ENCODE measurements around the gene PINLYP. TPM values are rescaled to one million over a fixed set of nuclear protein-coding genes. Genes with fewer than 3 reads are reported as not detected.
"Not testable (repeated sequence)": the region's sequence is repeated elsewhere in the genome, so short reads cannot be mapped to it uniquely, and the experiment has no call there.

PINLYP gene
- total RNA-seq, 1 donor, result 0.72 TPM

DNA sequence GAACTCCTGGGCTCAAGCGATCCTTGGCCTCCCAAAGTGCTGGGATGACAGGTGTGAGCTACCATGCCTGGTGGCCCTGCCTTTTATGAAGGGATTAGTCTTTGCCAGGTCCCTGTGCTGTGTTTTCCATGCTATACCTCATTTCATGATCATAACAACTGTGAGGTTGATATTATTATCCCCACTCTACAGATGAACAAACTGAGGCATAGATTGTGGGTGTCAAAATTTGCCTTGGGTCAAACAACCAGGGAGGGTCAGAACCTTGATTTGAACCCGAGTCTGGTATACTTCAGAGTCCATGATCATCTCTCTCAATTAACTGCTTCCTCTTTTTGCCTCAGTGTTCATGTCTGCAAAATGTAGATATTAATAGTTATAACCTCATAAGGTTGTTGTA lies 6.9 kb downstream of the PINLYP start:
- Histone ChIP-seq H3K27ac (ENCODE audit: low read depth, low read length) (no peak overlapping the region), H3K4me1 (ENCODE audit: insufficient read depth, low read length) (no peaks in the 10 kb centered on the region), H3K9me3 (ENCODE audit: low read depth, low read length) (no peaks in the 10 kb centered on the region), H3K79me2 (ENCODE audit: insufficient read depth, low read length) (peaks cover 9% of the 10 kb centered on the region), H3K4me2 (ENCODE audit: insufficient read depth, low read length) (no peak overlapping the region), H3K4me3 (ENCODE audit: insufficient read depth, low read length) (no peak overlapping the region), H3K36me3 (ENCODE audit: insufficient read depth, low read length) (peaks cover 5% of the 10 kb centered on the region), H2AFZ (ENCODE audit: low read length) (no peak overlapping the region), H4K20me1 (ENCODE audit: insufficient read depth, low read length) (peaks cover 3% of the 10 kb centered on the region), H3K27me3 (ENCODE audit: insufficient read depth, low read length) (no peaks in the 10 kb centered on the region)
- DNase-seq (ENCODE audit: insufficient read length, low spot score, missing footprints), result no peak
- TF ChIP-seq, protein P1, sequence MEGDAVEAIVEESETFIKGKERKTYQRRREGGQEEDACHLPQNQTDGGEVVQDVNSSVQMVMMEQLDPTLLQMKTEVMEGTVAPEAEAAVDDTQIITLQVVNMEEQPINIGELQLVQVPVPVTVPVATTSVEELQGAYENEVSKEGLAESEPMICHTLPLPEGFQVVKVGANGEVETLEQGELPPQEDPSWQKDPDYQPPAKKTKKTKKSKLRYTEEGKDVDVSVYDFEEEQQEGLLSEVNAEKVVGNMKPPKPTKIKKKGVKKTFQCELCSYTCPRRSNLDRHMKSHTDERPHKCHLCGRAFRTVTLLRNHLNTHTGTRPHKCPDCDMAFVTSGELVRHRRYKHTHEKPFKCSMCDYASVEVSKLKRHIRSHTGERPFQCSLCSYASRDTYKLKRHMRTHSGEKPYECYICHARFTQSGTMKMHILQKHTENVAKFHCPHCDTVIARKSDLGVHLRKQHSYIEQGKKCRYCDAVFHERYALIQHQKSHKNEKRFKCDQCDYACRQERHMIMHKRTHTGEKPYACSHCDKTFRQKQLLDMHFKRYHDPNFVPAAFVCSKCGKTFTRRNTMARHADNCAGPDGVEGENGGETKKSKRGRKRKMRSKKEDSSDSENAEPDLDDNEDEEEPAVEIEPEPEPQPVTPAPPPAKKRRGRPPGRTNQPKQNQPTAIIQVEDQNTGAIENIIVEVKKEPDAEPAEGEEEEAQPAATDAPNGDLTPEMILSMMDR (IDR thresholded peaks at IDR 0.05; ENCODE audit: extremely low read depth, low read depth, low read length), result no peak

DNA sequence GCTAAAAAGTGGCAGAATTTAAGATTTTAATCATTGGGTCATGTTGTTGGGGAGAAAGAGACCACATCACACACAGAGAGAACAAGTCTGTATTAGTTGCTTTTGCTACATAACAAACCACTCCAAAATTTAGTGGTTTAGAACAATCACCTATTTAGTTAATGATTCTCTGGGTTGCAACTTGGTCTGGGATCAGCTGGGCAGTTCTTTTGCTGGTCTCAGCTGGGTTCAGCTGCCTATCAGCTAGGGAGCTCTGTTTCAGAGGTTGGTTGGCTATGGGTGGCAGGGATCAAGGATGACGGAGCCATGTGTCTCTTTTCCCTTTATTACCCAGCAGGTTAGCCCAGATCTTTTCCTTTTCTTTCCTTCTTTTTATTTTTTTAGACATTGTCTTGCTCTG lies 8.9 kb downstream of the PINLYP start:
- TF ChIP-seq, protein P1 (IDR thresholded peaks at IDR 0.05; ENCODE audit: extremely low read depth, low read depth, low read length), result no peak
- no peaks in the 10 kb centered on the region for H3K4me1 ChIP-seq (ENCODE audit: insufficient read depth, low read length)
- no peak overlapping the region for H3K27ac ChIP-seq (ENCODE audit: low read depth, low read length)
- DNase-seq (ENCODE audit: insufficient read length, low spot score, missing footprints), result peak; percentile 39
- H4K20me1 ChIP-seq (ENCODE audit: insufficient read depth, low read length), result peaks cover 3% of the 10 kb centered on the region
- H3K79me2 ChIP-seq (ENCODE audit: insufficient read depth, low read length), result peaks cover 12% of the 10 kb centered on the region
- H3K4me3 ChIP-seq (ENCODE audit: insufficient read depth, low read length), result no peak overlapping the region
- H3K4me2 ChIP-seq (ENCODE audit: insufficient read depth, low read length), result no peak overlapping the region
- H3K9me3 ChIP-seq (ENCODE audit: low read depth, low read length), result no peaks in the 10 kb centered on the region
- H3K27me3 ChIP-seq (ENCODE audit: insufficient read depth, low read length), result no peaks in the 10 kb centered on the region
- no peak overlapping the region for H2AFZ ChIP-seq (ENCODE audit: low read length)
- H3K36me3 ChIP-seq (ENCODE audit: insufficient read depth, low read length), result peaks cover 15% of the 10 kb centered on the region

DNA sequence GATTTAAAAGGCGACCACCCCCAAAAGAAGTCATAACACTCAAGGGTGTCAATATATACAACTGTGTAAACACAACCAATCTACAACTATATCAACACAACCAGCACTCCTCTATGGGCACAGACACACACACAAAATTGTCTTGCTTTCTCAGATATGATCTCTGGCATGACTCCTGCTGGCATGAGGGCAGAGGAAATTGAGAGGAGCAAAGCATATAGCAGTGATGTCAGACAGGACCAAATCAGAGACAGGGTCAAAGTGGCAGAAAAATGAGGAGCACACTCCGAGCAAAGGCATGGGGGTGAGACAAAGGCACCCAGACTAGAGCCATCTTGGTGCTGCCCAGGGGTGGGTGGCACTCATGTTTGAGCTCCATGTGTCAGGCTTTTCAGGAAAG lies 10.7 kb downstream of the PINLYP start:
- H2AFZ ChIP-seq (ENCODE audit: low read length), result no peak overlapping the region
- H4K20me1 ChIP-seq (ENCODE audit: insufficient read depth, low read length), result peaks cover 14% of the 10 kb centered on the region
- H3K4me1 ChIP-seq (ENCODE audit: insufficient read depth, low read length), result no peaks in the 10 kb centered on the region
- no peaks in the 10 kb centered on the region for H3K27me3 ChIP-seq (ENCODE audit: insufficient read depth, low read length)
- H3K4me2 ChIP-seq (ENCODE audit: insufficient read depth, low read length), result no peak overlapping the region
- no peak overlapping the region for H3K27ac ChIP-seq (ENCODE audit: low read depth, low read length)
- peaks cover 30% of the 10 kb centered on the region for H3K36me3 ChIP-seq (ENCODE audit: insufficient read depth, low read length)
- no peak overlapping the region for H3K4me3 ChIP-seq (ENCODE audit: insufficient read depth, low read length)
- H3K9me3 ChIP-seq (ENCODE audit: low read depth, low read length), result no peaks in the 10 kb centered on the region
- TF ChIP-seq, protein P1 (IDR thresholded peaks at IDR 0.05; ENCODE audit: extremely low read depth, low read depth, low read length), result no peak
- H3K79me2 ChIP-seq (ENCODE audit: insufficient read depth, low read length), result peaks cover 28% of the 10 kb centered on the region
- DNase-seq (ENCODE audit: insufficient read length, low spot score, missing footprints), result peak; percentile 4

DNA sequence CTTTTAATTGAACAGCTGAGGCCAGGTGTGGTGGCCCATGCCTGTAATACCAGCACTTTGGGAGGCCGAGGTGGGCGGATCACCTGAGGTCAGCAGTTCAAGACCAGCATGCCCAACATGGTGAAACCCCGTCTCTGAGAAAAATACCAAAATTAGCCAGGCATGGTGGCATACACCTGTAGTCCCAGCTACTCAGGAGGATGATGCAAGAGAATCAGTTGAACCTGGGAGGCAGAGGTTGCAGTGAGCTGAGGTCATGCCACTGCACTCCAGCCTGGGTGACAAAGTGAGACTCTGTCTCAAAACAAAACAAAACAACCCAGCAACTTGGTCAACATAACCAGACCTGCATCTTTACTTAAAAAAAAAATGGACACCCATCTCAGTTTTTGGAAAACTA lies 11.4 kb downstream of the PINLYP start:
- H3K4me2 ChIP-seq (ENCODE audit: insufficient read depth, low read length); DNase-seq (ENCODE audit: insufficient read length, low spot score, missing footprints); H3K9me3 ChIP-seq (ENCODE audit: low read depth, low read length); H2AFZ ChIP-seq (ENCODE audit: low read length); H3K4me1 ChIP-seq (ENCODE audit: insufficient read depth, low read length); H3K27me3 ChIP-seq (ENCODE audit: insufficient read depth, low read length); H3K27ac ChIP-seq (ENCODE audit: low read depth, low read length); H3K4me3 ChIP-seq (ENCODE audit: insufficient read depth, low read length): not testable (repeated sequence)
- Histone ChIP-seq H4K20me1 (ENCODE audit: insufficient read depth, low read length) (peaks cover 14% of the 10 kb centered on the region), H3K36me3 (ENCODE audit: insufficient read depth, low read length) (peaks cover 31% of the 10 kb centered on the region), H3K79me2 (ENCODE audit: insufficient read depth, low read length) (peaks cover 33% of the 10 kb centered on the region)

Measured in osteoblast (primary cell).